Stimulated activated CD4-positive, alpha-beta T cell treated with anti-CD3 and anti-CD28 coated beads, Interleukin-2, amount 100 ng/mL, for 4 hours (primary cell): ENCODE data around the gene S100A6.
"Not testable (repeated sequence)": the region's sequence is repeated elsewhere in the genome, so short reads cannot be mapped to it uniquely, and the experiment has no call there.

Source experiments
- DNase-seq: peaks from one replicate; pipeline ENCODE4 v3.0.0-alpha.2; 2020; ENCODE audit warnings: low read depth

S100A6 gene

GRCh38 chr1:153535242-153536011 lies at the start of gene S100A6:
S100A6 (minus strand) TSS chr1:153535991; CDS start chr1:153535339, 652 bp downstream.
- no peak for DNase-seq

DNA sequence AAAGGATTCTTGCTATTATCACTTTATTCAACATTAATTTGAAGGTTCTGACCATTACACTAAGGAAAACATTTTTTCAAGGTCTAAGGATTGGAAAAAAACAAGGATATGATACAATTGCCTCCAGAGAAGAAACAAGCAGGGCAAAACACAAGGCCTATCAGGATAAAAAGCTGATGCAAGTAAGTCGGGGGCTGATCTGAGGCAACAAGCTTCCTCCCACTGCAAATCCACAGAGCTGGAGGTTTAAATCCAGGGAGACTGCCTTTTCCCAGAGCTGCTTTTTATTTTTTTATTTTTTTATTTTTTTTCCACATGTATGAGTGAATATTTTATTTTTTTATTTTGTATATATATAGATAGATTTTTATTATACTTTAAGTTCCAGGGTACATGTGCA lies 49.2 kb upstream of the S100A6 start:
- DNase-seq = no peak

- no peak for DNase-seq
These were observed 48.2 kb upstream of the S100A6 start for GRCh38 chr1:153583976-153584375.

DNA sequence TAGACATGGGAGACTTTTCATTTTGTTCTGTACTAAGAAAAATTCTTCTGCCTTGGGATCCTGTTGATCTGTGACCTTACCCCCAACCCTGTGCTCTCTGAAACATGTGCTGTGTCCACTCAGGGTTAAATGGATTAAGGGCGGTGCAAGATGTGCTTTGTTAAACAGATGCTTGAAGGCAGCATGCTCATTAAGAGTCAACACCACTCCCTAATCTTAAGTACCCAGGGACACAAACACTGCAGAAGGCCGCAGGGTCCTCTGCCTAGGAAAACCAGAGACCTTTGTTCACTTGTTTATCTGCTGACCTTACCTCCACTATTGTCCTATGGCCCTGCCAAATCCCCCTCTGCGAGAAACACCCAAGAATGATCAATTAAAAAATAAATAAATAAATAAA lies 47.7 kb upstream of the S100A6 start:
- DNase-seq = not testable (repeated sequence)

DNA sequence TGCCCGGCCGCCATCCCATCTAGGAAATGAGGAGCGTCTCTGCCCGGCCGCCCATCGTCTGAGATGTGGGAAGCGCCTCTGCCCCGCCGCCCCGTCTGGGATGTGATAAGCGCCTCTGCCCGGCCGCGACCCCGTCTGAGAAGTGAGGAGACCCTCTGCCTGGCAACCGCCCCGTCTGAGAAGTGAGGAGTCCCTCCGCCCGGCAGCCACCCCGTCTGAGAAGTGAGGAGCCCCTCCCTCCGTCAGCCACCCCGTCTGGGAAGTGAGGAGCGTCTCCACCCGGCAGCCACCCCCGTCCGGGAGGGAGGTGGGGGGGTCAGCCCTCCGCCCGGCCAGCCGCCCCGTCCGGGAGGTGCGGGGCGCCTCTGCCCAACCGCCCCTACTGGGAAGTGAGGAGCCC lies 47.0 kb upstream of the S100A6 start:
- not testable (repeated sequence) for DNase-seq

GRCh38 chr1:153578936-153579335 lies 43.1 kb upstream of the S100A6 start:
- no peak for DNase-seq

- DNase-seq = no peak
These were observed 42.7 kb upstream of the S100A6 start for GRCh38 chr1:153578490-153578889.

GRCh38 chr1:153577624-153578051 lies 41.8 kb upstream of the S100A6 start:
- DNase-seq = no peak

GRCh38 chr1:153577138-153577537 lies 41.3 kb upstream of the S100A6 start:
- DNase-seq = no peak

DNA sequence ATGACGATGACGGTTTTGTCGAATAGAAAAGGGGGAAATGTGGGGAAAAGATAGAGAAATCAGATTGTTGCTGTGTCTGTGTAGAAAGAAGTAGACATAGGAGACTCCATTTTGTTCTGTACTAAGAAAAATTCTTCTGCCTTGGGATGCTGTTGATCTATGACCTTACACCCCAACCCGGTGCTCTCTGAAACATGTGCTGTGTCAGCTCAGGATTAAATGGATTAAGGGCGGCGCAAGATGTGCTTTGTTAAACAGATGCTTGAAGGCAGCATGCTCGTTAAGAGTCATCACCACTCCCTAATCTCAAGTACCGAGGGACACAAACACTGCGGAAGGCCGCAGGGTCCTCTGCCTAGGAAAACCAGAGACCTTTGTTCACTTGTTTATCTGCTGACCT lies 39.7 kb upstream of the S100A6 start:
- not testable (repeated sequence) for DNase-seq

DNA sequence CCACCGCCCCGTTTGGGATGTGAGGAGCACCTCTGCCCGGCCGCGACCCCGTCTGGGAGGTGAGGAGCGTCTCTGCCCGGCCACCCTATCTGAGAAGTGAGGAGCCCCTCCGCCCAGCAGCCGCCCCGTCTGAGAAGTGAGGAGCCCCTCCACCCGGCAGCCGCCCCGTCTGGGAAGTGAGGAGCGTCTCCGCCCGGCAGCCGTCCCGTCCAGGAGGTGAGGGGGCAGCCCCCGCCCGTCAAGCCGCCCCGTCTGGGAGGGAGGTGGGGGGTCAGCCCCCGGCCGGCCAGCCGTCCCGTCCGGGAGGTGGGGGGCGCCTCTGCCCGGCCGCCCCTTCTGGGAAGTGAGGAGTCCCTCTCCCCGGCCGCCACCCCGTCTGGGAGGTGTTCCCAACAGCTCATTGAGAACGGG lies 39.3 kb upstream of the S100A6 start:
- DNase-seq = not testable (repeated sequence)

DNA sequence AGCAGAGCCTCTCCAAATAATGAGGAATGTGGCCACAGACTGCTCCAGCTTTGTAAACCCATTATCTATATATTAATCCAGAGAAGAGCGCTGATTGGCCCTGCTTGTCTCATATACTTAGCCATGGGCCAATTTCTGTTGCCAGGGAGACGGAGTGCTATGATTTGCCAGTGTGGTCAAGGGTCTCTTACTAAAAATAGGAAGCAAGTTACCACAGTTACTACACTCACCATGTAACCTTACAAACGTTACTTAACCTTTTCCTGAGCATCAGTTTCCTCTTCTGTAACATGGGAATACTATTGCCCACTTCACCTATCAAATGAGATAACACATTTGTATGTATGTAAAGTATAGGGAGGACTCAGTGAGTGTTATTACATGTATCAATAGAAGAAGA lies 37.6 kb upstream of the S100A6 start:
- DNase-seq = no peak

DNA sequence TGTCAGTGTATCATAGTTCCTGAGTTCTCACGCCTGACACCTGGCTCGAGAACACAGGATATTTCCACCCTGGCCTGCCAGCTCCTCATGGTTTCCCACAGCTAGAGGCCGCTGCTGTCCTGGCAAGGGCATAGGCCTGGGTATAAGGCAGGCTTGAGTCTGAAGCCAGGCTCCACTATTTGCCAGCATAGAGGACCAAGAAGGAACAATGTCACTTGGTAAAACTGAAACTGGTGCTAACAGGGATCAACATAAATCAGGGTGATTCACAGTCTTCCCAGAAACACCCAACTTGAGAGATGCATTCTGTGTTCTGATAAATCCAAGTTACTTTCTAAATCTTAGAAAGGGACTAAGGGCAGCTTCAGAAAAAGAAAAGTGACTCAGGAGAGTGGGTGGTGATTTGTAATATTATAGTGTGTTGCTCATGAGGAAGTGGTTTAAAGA lies 36.8 kb upstream of the S100A6 start:
- DNase-seq = no peak

- no peak for DNase-seq
These were observed 35.9 kb upstream of the S100A6 start for GRCh38 chr1:153571706-153572105.

- no peak for DNase-seq
These were observed 35.1 kb upstream of the S100A6 start for GRCh38 chr1:153570874-153571273.

- no peak for DNase-seq
These were observed 33.7 kb upstream of the S100A6 start for GRCh38 chr1:153569465-153569864.

- DNase-seq = peak; percentile 70
These were observed 32.7 kb upstream of the S100A6 start for GRCh38 chr1:153568367-153569099.

DNA sequence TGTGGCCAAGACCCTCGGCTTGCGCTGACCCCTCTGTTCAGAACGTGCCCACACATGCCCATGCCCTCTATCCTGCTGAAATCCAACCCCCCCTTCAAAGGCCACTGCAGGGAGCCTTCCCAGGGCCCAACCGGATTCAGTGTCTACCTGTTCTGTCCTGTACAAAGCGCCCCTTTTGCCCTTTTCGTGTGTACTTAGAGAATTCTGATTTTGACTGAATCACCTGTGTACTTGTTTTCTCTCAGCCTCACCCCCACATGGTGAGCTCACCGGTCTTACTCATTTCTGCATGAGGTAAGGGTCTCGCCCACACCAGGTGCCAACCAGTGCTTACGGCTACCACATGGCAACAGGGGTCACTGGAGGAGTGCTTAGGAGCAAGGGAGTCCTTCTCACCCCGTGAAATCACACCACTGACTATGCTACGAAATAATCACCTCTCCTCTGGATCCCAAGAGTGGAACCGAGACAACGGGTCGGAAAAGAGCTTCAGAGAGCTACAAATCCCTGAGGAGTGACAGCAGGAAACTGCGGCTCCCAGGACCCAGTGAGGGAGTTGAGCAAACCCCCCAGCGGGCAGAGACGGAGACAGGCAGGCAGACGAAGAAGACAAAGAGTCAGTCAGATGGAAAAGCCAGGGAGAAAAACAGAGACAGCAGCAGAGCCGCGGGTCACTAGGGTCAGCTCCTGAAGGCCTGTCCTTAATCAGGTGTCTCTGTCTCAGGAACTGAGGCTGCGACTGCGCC lies 32.0 kb upstream of the S100A6 start:
- DNase-seq = peak; percentile 41

GRCh38 chr1:153566414-153567371 lies 30.9 kb upstream of the S100A6 start:
- peak; percentile 91 for DNase-seq

DNA sequence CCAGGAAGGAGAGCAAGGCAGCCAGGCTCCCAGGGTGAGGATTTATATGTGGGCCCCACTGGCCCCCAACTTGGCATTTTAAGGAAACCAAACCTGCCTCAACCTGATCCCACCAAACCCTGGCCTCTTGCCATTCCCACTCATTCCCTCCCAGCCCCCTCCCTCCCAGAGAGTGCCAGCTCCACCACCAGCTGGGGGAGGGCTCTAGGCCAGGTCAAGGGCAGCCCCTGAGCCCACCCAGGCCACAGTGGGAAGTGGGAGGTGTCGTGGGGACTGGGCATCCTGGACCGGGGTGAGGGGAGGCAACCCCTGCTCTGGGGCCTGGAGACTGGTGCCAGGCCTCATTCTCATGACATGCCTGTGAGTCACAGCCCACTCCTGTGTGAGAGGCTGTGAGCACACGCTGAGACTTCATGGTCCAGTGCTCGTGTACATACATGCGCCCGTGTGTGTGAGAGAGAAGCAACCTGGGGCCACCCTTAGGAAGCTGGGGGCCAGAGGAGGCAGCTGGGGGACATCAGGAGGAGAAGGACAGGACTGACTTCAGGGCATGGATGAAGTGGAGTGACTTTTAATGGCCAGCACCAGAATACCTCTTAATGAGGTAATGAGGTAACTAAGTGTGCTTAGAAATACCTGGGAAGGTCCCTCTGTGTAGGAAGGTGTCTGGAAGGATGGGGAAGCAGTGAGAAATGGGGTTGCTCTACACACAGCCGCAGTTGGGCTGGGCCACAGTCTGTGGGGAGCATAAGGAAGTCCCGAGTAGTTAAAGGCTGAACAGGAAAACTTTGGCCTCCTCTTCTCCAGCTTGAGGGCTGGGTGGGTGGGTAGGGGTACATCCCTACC lies 30.0 kb upstream of the S100A6 start, which contains the start of gene S100A2:
Gene S100A2 (minus strand): TSS at position 316 of the 846 bp plus-strand sequence. CDS start 1,967 bp downstream, outside the sequence.
- peak; percentile 54 for DNase-seq
